SJCRH30 (cell line): ENCODE results near the gene HCAR1. TPM values are rescaled to one million over a fixed set of nuclear protein-coding genes. Genes with fewer than 3 reads are reported as not detected.
"Not testable (repeated sequence)": the region's sequence is repeated elsewhere in the genome, so short reads cannot be mapped to it uniquely, and the experiment has no call there.

ENCODE experiments used
- DNase-seq, 2 experiments: peaks; one replicate each; pipeline ENCODE4 v3.0.0-alpha.2; 2015 to 2020
- H3K27ac ChIP-seq: fragments of 250-450 bp; sonication (Bioruptor Pico); 2 replicates; pipeline ENCODE4 v1.5.1; 2020; ENCODE audit warnings: mild to moderate bottlenecking, moderate library complexity
- H3K27me3 ChIP-seq: fragments of 250-450 bp; sonication (Bioruptor Pico); 2 replicates; pipeline ENCODE4 v1.5.1; 2020; ENCODE audit warnings: mild to moderate bottlenecking, moderate library complexity
- H3K36me3 ChIP-seq: fragments of 250-450 bp; sonication (Bioruptor Pico); 2 replicates; pipeline ENCODE4 v1.5.1; 2020; ENCODE audit warnings: mild to moderate bottlenecking, moderate library complexity
- H3K4me1 ChIP-seq: fragments of 250-450 bp; sonication (Bioruptor Pico); 2 replicates; pipeline ENCODE4 v1.5.1; 2020; ENCODE audit warnings: mild to moderate bottlenecking, moderate library complexity
- H3K4me3 ChIP-seq: fragments of 250-450 bp; sonication (Bioruptor Pico); 2 replicates; pipeline ENCODE4 v1.5.1; 2020; ENCODE audit warnings: mild to moderate bottlenecking, moderate library complexity
- H3K9me3 ChIP-seq: fragments of 250-450 bp; sonication (Bioruptor Pico); replicated peaks from 2 replicates; pipeline ENCODE4 v1.5.1; 2020; ENCODE audit warnings: mild to moderate bottlenecking, moderate library complexity
- total RNA-seq: library from RNA; depleted of rRNA; stranded (reverse); fragments of >200 nt; shearing (Covaris generic); gene quantifications from 2 replicates; pipeline ENCODE4 v1.2.3, GENCODE V29; 2014; rRNA removed

The HCAR1 gene
- not detected in 2 replicates for total RNA-seq

GRCh38 chr12:122730215-122731014 is at the start of gene HCAR1:
Gene HCAR1, minus strand, starts transcription at chr12:122730844. Its CDS starts 505 bp downstream, at chr12:122730339.
- H3K4me3 ChIP-seq: no peak within 1 kb of the TSS
- H3K4me1 ChIP-seq: no peaks in the 10 kb centered on the region
- H3K27me3 ChIP-seq: no peaks in the 10 kb centered on the region
- DNase-seq: no peak
- H3K36me3 ChIP-seq: no peaks in the 10 kb centered on the region
- H3K27ac ChIP-seq: no peak within 1 kb of the TSS
- no peaks in the 10 kb centered on the region for H3K9me3 ChIP-seq

- H3K36me3 ChIP-seq: peaks cover 49% of the 10 kb centered on the region
- H3K27me3 ChIP-seq: no peaks in the 10 kb centered on the region
- H3K9me3 ChIP-seq: no peaks in the 10 kb centered on the region
- no peak overlapping the region for H3K27ac ChIP-seq
- H3K4me1 ChIP-seq: peaks cover 6% of the 10 kb centered on the region
- no peak overlapping the region for H3K4me3 ChIP-seq
- DNase-seq: no peak
Observed at GRCh38 chr12:122757568-122757967, 26.9 kb upstream of the HCAR1 start.

- no peaks in the 10 kb centered on the region for H3K27me3 ChIP-seq
- H3K4me3 ChIP-seq: no peak overlapping the region
- DNase-seq: no peak
- H3K9me3 ChIP-seq: no peaks in the 10 kb centered on the region
- peaks cover 8% of the 10 kb centered on the region for H3K4me1 ChIP-seq
- H3K27ac ChIP-seq: no peak overlapping the region
- peaks cover 39% of the 10 kb centered on the region for H3K36me3 ChIP-seq
Observed at GRCh38 chr12:122754790-122755189, 24.1 kb upstream of the HCAR1 start.

- Histone ChIP-seq H3K27ac (peak overlapping the region; percentile 81), H3K9me3 (no peaks in the 10 kb centered on the region), H3K4me1 (peaks cover 8% of the 10 kb centered on the region), H3K27me3 (no peaks in the 10 kb centered on the region), H3K4me3 (peak overlapping the region; percentile 83), H3K36me3 (peaks cover 28% of the 10 kb centered on the region)
- DNase-seq: no peak
Observed at GRCh38 chr12:122753319-122753650, 22.6 kb upstream of the HCAR1 start.

GRCh38 chr12:122752464-122753318 is 22.0 kb upstream of the HCAR1 start, which contains the start of gene DENR:
Gene DENR, plus strand, starts transcription at chr12:122752824. Its CDS starts 878 bp downstream, at chr12:122753702.
- Histone ChIP-seq H3K4me1 (peaks cover 8% of the 10 kb centered on the region), H3K27me3 (no peaks in the 10 kb centered on the region), H3K36me3 (peaks cover 24% of the 10 kb centered on the region), H3K27ac (peak within 1 kb of the TSS; percentile 81), H3K9me3 (no peaks in the 10 kb centered on the region), H3K4me3 (peak within 1 kb of the TSS; percentile 83)
- peak; percentile 96 for DNase-seq

GRCh38 chr12:122750781-122751515 is 20.3 kb upstream of the HCAR1 start:
- not testable (repeated sequence) for H3K27ac ChIP-seq, DNase-seq, H3K4me3 ChIP-seq, H3K9me3 ChIP-seq, H3K4me1 ChIP-seq, H3K27me3 ChIP-seq
- H3K36me3 ChIP-seq: peaks cover 13% of the 10 kb centered on the region

GRCh38 chr12:122749569-122750332 is 19.1 kb upstream of the HCAR1 start:
- H3K36me3 ChIP-seq: peaks cover 5% of the 10 kb centered on the region
- H3K9me3 ChIP-seq: no peaks in the 10 kb centered on the region
- peaks cover 8% of the 10 kb centered on the region for H3K4me1 ChIP-seq
- peak; percentile 59 to 78 for DNase-seq
- H3K27ac ChIP-seq: no peak overlapping the region
- H3K27me3 ChIP-seq: no peaks in the 10 kb centered on the region
- H3K4me3 ChIP-seq: peak overlapping the region; percentile 49

GRCh38 chr12:122747224-122748135 is 16.8 kb upstream of the HCAR1 start:
- Histone ChIP-seq H3K36me3 (no peaks in the 10 kb centered on the region), H3K9me3 (no peaks in the 10 kb centered on the region), H3K27ac (no peak overlapping the region), H3K27me3 (no peaks in the 10 kb centered on the region), H3K4me1 (peaks cover 8% of the 10 kb centered on the region), H3K4me3 (no peak overlapping the region)
- no peak for DNase-seq

GRCh38 chr12:122743895-122744525 is 13.4 kb upstream of the HCAR1 start:
- Histone ChIP-seq H3K9me3 (no peaks in the 10 kb centered on the region), H3K27me3 (no peaks in the 10 kb centered on the region), H3K4me1 (peaks cover 9% of the 10 kb centered on the region), H3K4me3 (no peak overlapping the region), H3K27ac (no peak overlapping the region), H3K36me3 (no peaks in the 10 kb centered on the region)
- DNase-seq: no peak

GRCh38 chr12:122740351-122740750 is 9.7 kb upstream of the HCAR1 start:
- no peak overlapping the region for H3K27ac ChIP-seq
- H3K36me3 ChIP-seq: no peaks in the 10 kb centered on the region
- no peaks in the 10 kb centered on the region for H3K9me3 ChIP-seq
- no peaks in the 10 kb centered on the region for H3K27me3 ChIP-seq
- DNase-seq: no peak
- H3K4me3 ChIP-seq: no peak overlapping the region
- H3K4me1 ChIP-seq: peaks cover 9% of the 10 kb centered on the region

- DNase-seq: no peak
- no peaks in the 10 kb centered on the region for H3K27me3 ChIP-seq
- no peak overlapping the region for H3K27ac ChIP-seq
- no peaks in the 10 kb centered on the region for H3K9me3 ChIP-seq
- peaks cover 9% of the 10 kb centered on the region for H3K4me1 ChIP-seq
- H3K4me3 ChIP-seq: no peak overlapping the region
- H3K36me3 ChIP-seq: no peaks in the 10 kb centered on the region
Observed at GRCh38 chr12:122738571-122738970, 7.9 kb upstream of the HCAR1 start.

- Histone ChIP-seq H3K4me1 (no peaks in the 10 kb centered on the region), H3K27ac (no peak overlapping the region), H3K36me3 (no peaks in the 10 kb centered on the region), H3K9me3 (no peaks in the 10 kb centered on the region), H3K27me3 (no peaks in the 10 kb centered on the region), H3K4me3 (no peak overlapping the region)
- no peak for DNase-seq
Observed at GRCh38 chr12:122732611-122733010, 2.0 kb upstream of the HCAR1 start.

- H3K27me3 ChIP-seq: no peaks in the 10 kb centered on the region
- no peaks in the 10 kb centered on the region for H3K36me3 ChIP-seq
- no peak overlapping the region for H3K4me3 ChIP-seq
- no peaks in the 10 kb centered on the region for H3K9me3 ChIP-seq
- no peak for DNase-seq
- no peak overlapping the region for H3K27ac ChIP-seq
- no peaks in the 10 kb centered on the region for H3K4me1 ChIP-seq
Observed at GRCh38 chr12:122732170-122732569, 1.5 kb upstream of the HCAR1 start.
